ENCODE results near the gene KIF19. TPM values are rescaled to one million over a fixed set of nuclear protein-coding genes. Genes with fewer than 3 reads are reported as not detected.

KIF19 gene
- total and polyA plus RNA-seq, 2 of the 4 experiments (the other 2 are of a cell fraction) = not detected

- dilution Hi-C loops (cut with HindIII; ENCODE audit: low sequenced_read_pairs, unreplicated experiment) (no loop called here), in situ Hi-C loops (cut with MboI; ENCODE audit: low sequenced_read_pairs) (no loop called here), intact Hi-C loops (cut with micrococcal nuclease) (no loop called here)
- Histone ChIP-seq H3K79me1 (ENCODE audit: low read depth in 1 of 2, low read length in 2 of 2) (no peaks in the 10 kb centered on the region), H2BK15ac (ENCODE audit: low read depth, low read length) (no peak overlapping the region), H4K20me1 (ENCODE audit: insufficient read depth, low read length) (no peaks in the 10 kb centered on the region), H4K5ac (ENCODE audit: low read depth, low read length) (no peak overlapping the region), H3K9me3 (ENCODE audit: control insufficient read depth, insufficient read depth, low read length) (no peaks in the 10 kb centered on the region), H4K8ac (ENCODE audit: low read depth in 2 of 2, low read length in 2 of 2) (no peak overlapping the region), H2BK120ac (ENCODE audit: low read depth, low read length) (no peak overlapping the region), H3K27me3 (ENCODE audit: control insufficient read depth, insufficient read depth, low read length) (no peaks in the 10 kb centered on the region; the same call in 1 of the 2 replicates), H3K36me3 (ENCODE audit: control insufficient read depth, insufficient read depth, low read length) (no peaks in the 10 kb centered on the region), H3K18ac (ENCODE audit: low read depth, low read length) (no peak overlapping the region), H3K9ac (ENCODE audit: low read depth, low read length) (no peak overlapping the region), H3K9me1 (ENCODE audit: insufficient read depth, low read length) (no peaks in the 10 kb centered on the region), H3K14ac (replicated peaks; ENCODE audit: low read depth, low read length) (no peak overlapping the region), H2AK5ac (ENCODE audit: low read depth, low read length) (no peak overlapping the region), H3K4me1 (ENCODE audit: control insufficient read depth, insufficient read depth, low read length) (no peaks in the 10 kb centered on the region), H2AFZ (replicated peaks; ENCODE audit: low read length, poor library complexity) (no peak overlapping the region), H3K23ac (ENCODE audit: low read depth, low read length) (no peak overlapping the region), H3K56ac (ENCODE audit: extremely low read depth, insufficient read depth, low read length) (no peak overlapping the region), H3K4me3 (ENCODE audit: insufficient read depth, low read depth, low read length) (no peak overlapping the region), H3K27ac (ENCODE audit: insufficient read depth, low read length) (no peak overlapping the region), H2AK9ac (replicated peaks; ENCODE audit: low read depth, low read length, poor library complexity) (no peak overlapping the region), H3K4ac (ENCODE audit: low read depth, low read length) (no peak overlapping the region), H2BK5ac (ENCODE audit: low read depth, low read length, poor library complexity, severe bottlenecking) (no peak overlapping the region), H2BK20ac (ENCODE audit: low read depth, low read length) (no peak overlapping the region), H4K91ac (ENCODE audit: insufficient read depth, low read depth, low read length) (no peak overlapping the region), H3K4me2 (ENCODE audit: low read depth, low read length) (no peak overlapping the region)
- BruUV-seq (replicated peaks) = no TSS peak
- TF ChIP-seq MAZ (IDR thresholded peaks at IDR 0.05; ENCODE audit: borderline replicate concordance, low read depth, low read length) (no peak), RCOR1 (IDR thresholded peaks at IDR 0.05; ENCODE audit: insufficient replicate concordance, low read length) (no peak), RAD21 (IDR thresholded peaks at IDR 0.05; ENCODE audit: low read length) (no peak), SMC3 (IDR thresholded peaks at IDR 0.05; ENCODE audit: low read depth, low read length) (no peak), FOS (IDR thresholded peaks at IDR 0.05; ENCODE audit: low read depth, low read length) (no peak), CHD1 (IDR thresholded peaks at IDR 0.05; ENCODE audit: low read depth, low read length) (no peak), POLR2A (IDR thresholded peaks at IDR 0.05; ENCODE audit: low read depth, low read length) (no peak), MAFK (IDR thresholded peaks at IDR 0.05; ENCODE audit: low read depth, low read length) (no peak), MXI1 (IDR thresholded peaks at IDR 0.05; ENCODE audit: borderline replicate concordance, low read depth, low read length) (no peak), ELK1 (IDR thresholded peaks at IDR 0.05; ENCODE audit: borderline replicate concordance, low read depth, low read length) (no peak), BHLHE40 (IDR thresholded peaks at IDR 0.05; ENCODE audit: low read depth, low read length) (no peak)
- CTCF ChIA-PET = interaction anchor here (1.0 kb wide), 1 partner anchor 82 kb away, joined by 4 read pairs; the partner anchor contains the start of gene TTYH2
- no peak for ATAC-seq (ENCODE audit: low read depth)
- WGBS, 2 experiments (ENCODE audit: extremely low coverage in 2 of 2, insufficient read length in 1 of 2) = 44% methylated on average over 6 of the region's 10 CpGs; no CpG with 5 or more reads in 1 of the 2 experiments
- POLR2A ChIA-PET (ENCODE audit: unreplicated experiment) = no interaction called here
- no peak for DNase-seq
These were observed 30.1 kb upstream of the KIF19 start for GRCh38 chr17:74295625-74296547.
